ENCODE measurements around the gene AJUBA. TPM values are rescaled to one million over a fixed set of nuclear protein-coding genes. Genes with fewer than 3 reads are reported as not detected.

Gene AJUBA
- total RNA-seq, 1 donor from 2014 or later: 7.2 TPM

DNA sequence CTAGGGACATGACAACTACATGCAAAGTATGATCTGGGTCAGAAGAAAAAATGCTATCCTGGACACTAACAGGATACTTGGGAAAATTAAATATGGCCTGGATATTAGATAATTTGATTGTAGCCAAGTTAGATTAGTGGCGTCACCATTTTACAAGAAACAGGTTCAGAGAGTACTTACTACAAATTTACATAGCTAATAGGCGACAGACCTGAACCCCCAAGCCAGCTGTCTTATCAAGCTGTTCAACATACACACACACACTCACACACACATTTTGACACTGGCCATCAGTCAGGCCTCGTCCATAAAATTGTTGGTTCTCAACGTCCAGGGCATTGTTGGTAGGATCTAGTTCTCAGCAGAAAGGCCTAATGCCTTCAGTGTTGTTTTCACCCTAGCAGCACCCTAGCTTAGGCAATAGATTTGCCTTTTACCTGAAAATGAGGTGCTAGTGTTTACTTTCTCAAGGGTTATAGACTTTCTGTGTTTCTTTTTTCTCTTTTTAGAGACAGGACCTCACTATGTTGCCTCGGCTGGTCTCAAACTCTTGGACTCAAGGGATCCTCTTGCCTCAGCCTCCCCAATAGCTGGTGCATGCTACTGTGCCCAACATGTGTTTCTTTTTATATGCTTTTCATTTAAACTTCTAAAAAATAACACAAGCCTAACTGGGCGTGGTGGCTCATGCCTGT, 30.9 kb upstream of the AJUBA start:
- Mint-ChIP-seq H3K27ac (ENCODE audit: unreplicated experiment) (no peak overlapping the region), H3K36me3 (ENCODE audit: low read depth, unreplicated experiment) (no peaks in the 10 kb centered on the region), H3K4me1 (ENCODE audit: unreplicated experiment) (peaks cover 11% of the 10 kb centered on the region), H3K9me3 (ENCODE audit: unreplicated experiment) (no peaks in the 10 kb centered on the region), H3K4me3 (ENCODE audit: unreplicated experiment) (no peak overlapping the region), H3K27me3 (ENCODE audit: unreplicated experiment) (no peaks in the 10 kb centered on the region)
- no peak for DNase-seq (ENCODE audit: low spot score)
- TF ChIP-seq, protein P1, sequence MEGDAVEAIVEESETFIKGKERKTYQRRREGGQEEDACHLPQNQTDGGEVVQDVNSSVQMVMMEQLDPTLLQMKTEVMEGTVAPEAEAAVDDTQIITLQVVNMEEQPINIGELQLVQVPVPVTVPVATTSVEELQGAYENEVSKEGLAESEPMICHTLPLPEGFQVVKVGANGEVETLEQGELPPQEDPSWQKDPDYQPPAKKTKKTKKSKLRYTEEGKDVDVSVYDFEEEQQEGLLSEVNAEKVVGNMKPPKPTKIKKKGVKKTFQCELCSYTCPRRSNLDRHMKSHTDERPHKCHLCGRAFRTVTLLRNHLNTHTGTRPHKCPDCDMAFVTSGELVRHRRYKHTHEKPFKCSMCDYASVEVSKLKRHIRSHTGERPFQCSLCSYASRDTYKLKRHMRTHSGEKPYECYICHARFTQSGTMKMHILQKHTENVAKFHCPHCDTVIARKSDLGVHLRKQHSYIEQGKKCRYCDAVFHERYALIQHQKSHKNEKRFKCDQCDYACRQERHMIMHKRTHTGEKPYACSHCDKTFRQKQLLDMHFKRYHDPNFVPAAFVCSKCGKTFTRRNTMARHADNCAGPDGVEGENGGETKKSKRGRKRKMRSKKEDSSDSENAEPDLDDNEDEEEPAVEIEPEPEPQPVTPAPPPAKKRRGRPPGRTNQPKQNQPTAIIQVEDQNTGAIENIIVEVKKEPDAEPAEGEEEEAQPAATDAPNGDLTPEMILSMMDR (IDR thresholded peaks at IDR 0.05; ENCODE audit: unreplicated experiment): no peak

DNA sequence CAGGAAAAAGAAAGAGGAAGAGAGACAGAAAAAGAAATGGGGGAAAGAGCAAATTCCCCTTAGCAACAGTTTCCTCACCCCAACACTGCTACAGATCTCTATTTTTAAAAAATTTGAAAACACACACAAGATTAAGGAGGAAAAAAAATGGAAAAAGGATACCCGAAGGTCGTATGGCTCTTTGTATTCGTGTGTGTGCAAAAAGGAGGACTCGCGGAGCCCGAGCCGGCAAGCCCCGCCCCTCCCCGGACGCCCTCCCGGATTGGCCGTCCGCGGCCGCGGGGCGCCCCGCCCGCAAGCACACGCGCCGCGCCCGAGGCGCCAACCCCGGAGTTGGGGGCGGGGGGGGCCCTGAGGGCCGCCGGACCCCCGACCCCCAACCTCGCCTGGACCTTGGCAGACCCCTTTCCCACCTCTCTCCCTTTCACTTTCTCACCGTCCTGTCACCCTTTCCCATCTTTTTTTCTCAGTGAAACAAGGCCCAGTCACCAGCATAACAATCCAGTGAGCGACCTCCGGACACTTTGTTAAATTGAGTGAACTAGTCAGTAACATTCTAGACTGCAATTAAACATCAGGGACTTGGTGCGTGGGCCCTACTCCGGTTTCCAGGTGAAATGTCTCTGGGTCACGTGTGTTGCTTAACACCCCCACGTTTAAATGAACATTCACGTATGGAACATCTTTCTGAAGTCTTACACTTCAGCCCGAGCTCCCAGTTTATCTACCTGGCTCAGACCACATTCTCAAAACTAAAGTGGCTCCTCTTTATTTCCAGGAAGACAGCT, 27.8 kb upstream of the AJUBA start, which contains the start of gene C14orf93:
TSS of gene C14orf93 (minus strand) at position 205 of the 788 bp plus-strand sequence. CDS start 11,120 bp downstream, outside the sequence.
- TF ChIP-seq, protein P1 (IDR thresholded peaks at IDR 0.05; ENCODE audit: unreplicated experiment): no peak
- no peaks in the 10 kb centered on the region for H3K9me3 Mint-ChIP-seq (ENCODE audit: unreplicated experiment)
- H3K27me3 Mint-ChIP-seq (ENCODE audit: unreplicated experiment): no peaks in the 10 kb centered on the region
- DNase-seq (ENCODE audit: low spot score): peak; percentile 70
- peak within 1 kb of the TSS; percentile 98 for H3K27ac Mint-ChIP-seq (ENCODE audit: unreplicated experiment)
- H3K36me3 Mint-ChIP-seq (ENCODE audit: low read depth, unreplicated experiment): no peaks in the 10 kb centered on the region
- peak within 1 kb of the TSS; percentile 91 for H3K4me3 Mint-ChIP-seq (ENCODE audit: unreplicated experiment)
- peaks cover 16% of the 10 kb centered on the region for H3K4me1 Mint-ChIP-seq (ENCODE audit: unreplicated experiment)

- peak overlapping the region; percentile 98 for H3K27ac Mint-ChIP-seq (ENCODE audit: unreplicated experiment)
- peak overlapping the region; percentile 91 for H3K4me3 Mint-ChIP-seq (ENCODE audit: unreplicated experiment)
- TF ChIP-seq, protein P1 (IDR thresholded peaks at IDR 0.05; ENCODE audit: unreplicated experiment): no peak
- H3K27me3 Mint-ChIP-seq (ENCODE audit: unreplicated experiment): no peaks in the 10 kb centered on the region
- H3K9me3 Mint-ChIP-seq (ENCODE audit: unreplicated experiment): no peaks in the 10 kb centered on the region
- no peak for DNase-seq (ENCODE audit: low spot score)
- H3K4me1 Mint-ChIP-seq (ENCODE audit: unreplicated experiment): peaks cover 16% of the 10 kb centered on the region
- no peaks in the 10 kb centered on the region for H3K36me3 Mint-ChIP-seq (ENCODE audit: low read depth, unreplicated experiment)
These were observed 27.2 kb upstream of the AJUBA start for GRCh38 chr14:23009483-23009938.

- TF ChIP-seq, protein P1 (IDR thresholded peaks at IDR 0.05; ENCODE audit: unreplicated experiment): no peak
- no peak for DNase-seq (ENCODE audit: low spot score)
- Mint-ChIP-seq H3K4me3 (ENCODE audit: unreplicated experiment) (peak overlapping the region; percentile 29), H3K27me3 (ENCODE audit: unreplicated experiment) (no peaks in the 10 kb centered on the region), H3K4me1 (ENCODE audit: unreplicated experiment) (peaks cover 16% of the 10 kb centered on the region), H3K36me3 (ENCODE audit: low read depth, unreplicated experiment) (no peaks in the 10 kb centered on the region), H3K9me3 (ENCODE audit: unreplicated experiment) (no peaks in the 10 kb centered on the region), H3K27ac (ENCODE audit: unreplicated experiment) (no peak overlapping the region)
These were observed 26.5 kb upstream of the AJUBA start for GRCh38 chr14:23008831-23009230.

Data from endothelial cell (in vitro differentiated cells).